ENCODE data around the gene TNRC6C. TPM values are rescaled to one million over a fixed set of nuclear protein-coding genes. Genes with fewer than 3 reads are reported as not detected.

Gene TNRC6C
- total and polyA plus RNA-seq, 2 of the 13 experiments (the other 11 are each of a cell fraction or from before 2014, with no cell fraction given): 0.66 to 4.9 TPM

- no TSS peak for BruUV-seq (replicated peaks)
- H3K27ac ChIP-seq (ENCODE audit: extremely low read length, insufficient read depth, low read length): no peak overlapping the region
- H3K4me2 ChIP-seq (ENCODE audit: low read depth, low read length): no peak overlapping the region
- WGBS (ENCODE audit: low lambda C conversion rate): 6% methylated on average over 4 of the region's 5 CpGs
- H3K4me1 ChIP-seq (ENCODE audit: insufficient read depth, low read length): peaks cover 24% of the 10 kb centered on the region
- no peak overlapping the region for H2AFZ ChIP-seq (ENCODE audit: low read length)
- no peak overlapping the region for H3K4me3 ChIP-seq (replicated peaks in 1 of 3; ENCODE audit: insufficient read depth in 1 of 3, low read depth in 2 of 3, low read length in 3 of 3)
- H3K36me3 ChIP-seq (replicated peaks in 1 of 2; ENCODE audit: control insufficient read depth in 1 of 2, insufficient read depth in 2 of 2, low read length in 2 of 2): no peaks in the 10 kb centered on the region
- ChIA-PET CTCF (ENCODE audit: low intra/inter-chr PET ratio, low total read pairs) (no interaction called here), POLR2A (interaction anchor here (3.3 kb wide), 1 partner anchor 14 kb away, joined by 20 read pairs; the partner anchor contains the start of gene TNRC6C)
- no peak for DNase-seq (ENCODE audit: low spot score)
- H3K9me3 ChIP-seq (ENCODE audit: low read length): no peaks in the 10 kb centered on the region
- FAIRE-seq: no peak
- H3K27me3 ChIP-seq (ENCODE audit: control insufficient read depth in 1 of 2, insufficient read depth in 2 of 2, low read length in 2 of 2): peaks cover 3 to 48% of the 10 kb centered on the region in 2 experiments; a peak in 4 of 5 replicates
- no peak for ATAC-seq
- H3K79me2 ChIP-seq (ENCODE audit: insufficient read depth, low read length): no peaks in the 10 kb centered on the region
- H3K9ac ChIP-seq (ENCODE audit: insufficient read depth, low read depth, low read length): no peak overlapping the region
- intact Hi-C loops (cut with micrococcal nuclease; ENCODE audit: unreplicated experiment) (loop anchor here (5.0 kb wide), 1 partner anchor 762 kb away; no protein-coding TSS in a partner anchor), in situ Hi-C loops (cut with HindIII; ENCODE audit: extremely low pct_ligation_motif_present, low pct_unique_long_range_greater_than_20kb) (no loop called here)
- no peaks in the 10 kb centered on the region for H4K20me1 ChIP-seq (ENCODE audit: insufficient read depth, low read length)
- TF ChIP-seq ZNF280B (CRISPR knock-in tag; IDR thresholded peaks at IDR 0.05; ENCODE audit: borderline replicate concordance) (no peak), ZNF800 (CRISPR knock-in tag; IDR thresholded peaks at IDR 0.05) (no peak), TARDBP (CRISPR knock-in tag; IDR thresholded peaks at IDR 0.05) (no peak), THAP9 (CRISPR knock-in tag; IDR thresholded peaks at IDR 0.05; ENCODE audit: borderline replicate concordance) (no peak), ARNTL (CRISPR knock-in tag; IDR thresholded peaks at IDR 0.05) (no peak), KDM4B (CRISPR knock-in tag; IDR thresholded peaks at IDR 0.05) (no peak), SCMH1 (CRISPR knock-in tag; IDR thresholded peaks at IDR 0.05; ENCODE audit: borderline replicate concordance) (no peak), ZUFSP (CRISPR knock-in tag; IDR thresholded peaks at IDR 0.05; ENCODE audit: borderline replicate concordance) (no peak), SP2 (CRISPR knock-in tag; IDR thresholded peaks at IDR 0.05) (no peak), ARID3A (IDR thresholded peaks at IDR 0.05; ENCODE audit: low read depth, low read length) (no peak), SKI (IDR thresholded peaks at IDR 0.05; ENCODE audit: partially characterized antibody) (no peak)
Observed at GRCh38 chr17:77943971-77944370, 14.5 kb upstream of the TNRC6C start.
